NCI-H748 (cell line): ENCODE results near the gene SLC30A3.
"Not testable (repeated sequence)": the region's sequence is repeated elsewhere in the genome, so short reads cannot be mapped to it uniquely, and the experiment has no call there.

Experiments used
- DNase-seq: peaks from one replicate; lab custom pipeline; 2025; ENCODE audit not compliant: unreplicated experiment; lab: John Stamatoyannopoulos, UW

The SLC30A3 gene, protein sequence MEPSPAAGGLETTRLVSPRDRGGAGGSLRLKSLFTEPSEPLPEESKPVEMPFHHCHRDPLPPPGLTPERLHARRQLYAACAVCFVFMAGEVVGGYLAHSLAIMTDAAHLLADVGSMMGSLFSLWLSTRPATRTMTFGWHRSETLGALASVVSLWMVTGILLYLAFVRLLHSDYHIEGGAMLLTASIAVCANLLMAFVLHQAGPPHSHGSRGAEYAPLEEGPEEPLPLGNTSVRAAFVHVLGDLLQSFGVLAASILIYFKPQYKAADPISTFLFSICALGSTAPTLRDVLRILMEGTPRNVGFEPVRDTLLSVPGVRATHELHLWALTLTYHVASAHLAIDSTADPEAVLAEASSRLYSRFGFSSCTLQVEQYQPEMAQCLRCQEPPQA

DNA sequence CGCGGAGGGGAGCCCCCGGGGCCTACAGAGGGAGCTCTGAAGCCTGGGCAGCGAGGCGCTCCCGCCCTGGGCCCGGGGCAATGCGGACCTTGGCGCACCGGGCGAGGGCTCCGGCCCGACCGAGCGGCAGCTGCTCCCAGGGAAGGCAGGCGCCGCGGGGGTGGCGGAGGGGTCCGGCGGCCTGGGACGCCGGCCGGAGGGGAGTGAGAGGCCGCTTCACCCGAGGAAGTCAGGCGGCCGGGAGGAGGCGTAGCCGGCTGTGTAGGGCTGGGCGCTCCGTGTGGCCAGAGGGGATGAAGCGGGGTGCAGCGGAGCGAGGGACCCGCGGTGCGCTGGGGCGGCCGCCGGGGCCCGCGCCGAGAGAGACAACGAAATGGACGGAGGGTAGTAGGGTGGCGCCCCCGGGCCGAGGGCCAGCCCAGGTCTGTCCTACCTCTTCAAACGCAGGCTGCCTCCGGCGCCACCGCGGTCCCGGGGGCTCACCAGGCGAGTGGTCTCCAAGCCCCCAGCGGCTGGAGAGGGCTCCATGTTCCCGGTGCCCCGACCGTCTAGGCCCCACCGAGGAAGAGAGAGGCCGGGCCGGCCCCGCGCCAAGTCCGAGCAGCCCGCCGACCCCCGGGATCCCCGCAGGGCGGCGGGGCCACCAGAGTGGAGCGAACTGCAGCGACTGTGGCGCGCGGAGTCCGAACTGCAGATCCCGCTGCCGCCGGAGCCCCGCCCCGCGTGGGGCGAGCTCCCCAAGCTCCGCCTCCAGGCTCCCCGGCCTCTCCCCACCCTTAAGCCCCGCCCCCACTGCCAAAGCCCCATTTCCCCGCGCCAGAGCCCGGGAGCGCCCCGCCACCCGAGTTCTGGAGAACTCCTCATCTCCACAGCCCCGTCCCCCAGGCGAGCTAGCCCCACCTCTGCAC is at the start of gene SLC30A3:
SLC30A3 (minus strand) TSS at position 669 of the 908 bp plus-strand sequence; CDS start at position 528, 141 bp downstream.
- DNase-seq, result peak; percentile 68

DNA sequence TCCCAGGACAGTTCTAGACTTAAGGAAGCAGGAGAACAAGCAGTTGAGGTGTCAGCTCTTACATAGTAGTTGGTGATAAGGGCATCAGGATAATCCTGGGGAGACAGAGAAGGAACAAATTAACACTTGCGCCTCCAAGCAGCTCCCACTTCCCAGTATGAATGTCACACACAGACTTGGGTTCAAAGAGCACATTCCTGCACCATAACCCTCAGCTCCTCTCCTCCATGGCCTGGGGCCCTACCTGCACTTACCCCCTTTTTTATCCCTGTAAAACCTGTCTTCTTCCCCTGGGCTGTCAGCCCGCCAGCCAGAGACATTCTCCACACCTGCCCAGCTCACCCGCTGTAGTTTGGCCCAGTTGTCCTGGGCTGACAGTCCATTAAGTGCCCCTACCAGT is 49.3 kb upstream of the SLC30A3 start:
- no peak for DNase-seq

DNA sequence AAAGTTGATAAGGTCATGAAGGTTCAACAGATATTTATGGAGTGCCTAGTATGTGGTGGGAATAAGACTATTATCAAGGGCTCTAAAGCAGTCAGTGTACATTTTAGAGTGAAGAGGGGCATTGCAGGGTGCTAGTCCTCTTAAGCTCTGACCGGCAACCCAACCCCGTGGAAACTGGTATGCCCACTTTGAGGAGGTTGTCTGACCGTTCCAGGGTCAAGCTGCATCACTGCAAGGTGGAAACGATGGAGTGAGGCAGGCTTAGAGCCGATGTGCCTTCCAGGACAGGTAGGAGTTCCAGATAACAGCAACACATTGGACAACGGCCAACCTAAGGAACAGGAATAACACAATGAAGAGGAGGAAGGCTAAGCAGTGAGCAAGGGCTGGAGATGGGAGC is 46.8 kb upstream of the SLC30A3 start:
- no peak for DNase-seq

DNA sequence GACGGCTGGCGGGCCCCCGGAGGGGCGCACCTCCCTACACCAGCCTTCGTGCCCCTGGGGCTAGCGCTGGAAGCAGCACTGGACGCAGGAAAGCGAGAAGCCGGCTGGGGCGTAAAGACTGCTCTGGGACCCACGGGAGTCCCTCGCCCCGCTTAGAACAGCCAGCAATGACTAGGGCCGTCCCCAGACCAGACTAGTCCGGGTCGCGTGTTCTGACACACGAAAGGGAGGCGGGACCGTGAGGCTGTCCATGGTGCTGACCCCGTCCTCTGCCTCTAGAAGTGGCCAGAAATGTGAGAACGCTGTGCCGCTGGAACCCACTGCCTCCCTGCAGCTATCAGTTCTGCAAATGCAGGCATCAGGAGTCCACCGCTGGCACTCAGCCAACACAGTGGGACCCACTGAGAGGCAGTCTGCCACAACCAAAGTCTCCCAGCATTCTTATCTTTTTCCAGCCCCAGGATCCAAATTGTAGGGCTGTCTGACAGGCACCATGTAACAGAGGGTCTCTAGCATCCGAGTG is 45.6 kb upstream of the SLC30A3 start, which contains the start of gene UCN:
UCN (minus strand) TSS at position 87 of the 523 bp plus-strand sequence. CDS start 550 bp downstream, outside the sequence.
- DNase-seq, result peak; percentile 64

DNA sequence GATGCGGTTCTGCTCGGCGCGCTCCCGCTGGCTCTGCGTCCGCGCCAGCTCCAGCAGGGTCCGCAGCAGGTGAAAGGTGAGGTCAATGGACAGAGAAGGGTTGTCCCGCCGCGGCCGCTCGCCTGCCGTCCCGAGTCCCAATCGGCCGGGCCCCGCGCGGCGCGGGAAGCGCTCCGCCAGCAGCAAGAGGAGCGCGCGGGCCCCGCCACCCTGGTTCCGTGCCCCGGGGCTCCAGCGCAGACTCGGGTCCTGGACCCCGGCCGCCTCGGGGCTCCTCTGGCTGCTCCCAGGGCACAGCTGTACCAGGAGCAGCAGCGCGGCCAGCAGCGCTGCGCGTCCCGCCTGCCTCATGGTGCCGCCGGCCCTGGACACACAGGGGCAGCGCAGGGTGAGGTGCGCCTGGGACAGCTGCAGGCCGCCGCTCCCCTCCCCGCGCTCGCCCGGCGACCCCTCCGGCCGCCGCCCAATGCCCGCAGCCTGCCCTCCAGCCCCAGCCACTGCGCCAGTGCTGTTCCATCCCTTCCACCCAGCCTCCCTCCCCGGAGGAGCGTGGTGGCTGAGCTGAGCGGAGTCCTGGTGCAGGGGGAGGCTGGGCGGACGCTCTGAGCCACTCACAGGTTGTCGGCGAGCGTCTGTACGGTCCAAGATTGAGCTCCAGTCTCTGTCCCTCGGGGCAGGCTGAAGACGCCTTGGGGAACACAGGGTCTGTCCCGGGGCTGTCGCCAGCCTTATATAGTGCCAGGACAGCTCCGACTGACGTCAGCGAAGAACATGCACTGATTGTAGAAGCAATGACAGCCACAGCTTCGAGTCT is 44.9 kb upstream of the SLC30A3 start:
- peak; percentile 29 for DNase-seq

DNA sequence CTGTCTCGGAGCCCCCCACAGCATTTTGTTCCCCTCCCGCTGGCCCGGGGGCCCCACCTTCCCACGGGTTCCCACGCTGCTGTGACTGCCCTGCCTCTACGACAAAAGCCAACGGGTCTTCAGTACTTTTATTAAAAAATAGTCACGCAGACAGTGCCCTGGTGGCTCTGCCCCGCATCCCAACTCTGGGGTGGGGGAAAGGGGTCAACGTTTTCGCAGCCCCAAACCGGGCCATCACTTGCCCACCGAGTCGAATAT is 44.4 kb upstream of the SLC30A3 start:
- no peak for DNase-seq

DNA sequence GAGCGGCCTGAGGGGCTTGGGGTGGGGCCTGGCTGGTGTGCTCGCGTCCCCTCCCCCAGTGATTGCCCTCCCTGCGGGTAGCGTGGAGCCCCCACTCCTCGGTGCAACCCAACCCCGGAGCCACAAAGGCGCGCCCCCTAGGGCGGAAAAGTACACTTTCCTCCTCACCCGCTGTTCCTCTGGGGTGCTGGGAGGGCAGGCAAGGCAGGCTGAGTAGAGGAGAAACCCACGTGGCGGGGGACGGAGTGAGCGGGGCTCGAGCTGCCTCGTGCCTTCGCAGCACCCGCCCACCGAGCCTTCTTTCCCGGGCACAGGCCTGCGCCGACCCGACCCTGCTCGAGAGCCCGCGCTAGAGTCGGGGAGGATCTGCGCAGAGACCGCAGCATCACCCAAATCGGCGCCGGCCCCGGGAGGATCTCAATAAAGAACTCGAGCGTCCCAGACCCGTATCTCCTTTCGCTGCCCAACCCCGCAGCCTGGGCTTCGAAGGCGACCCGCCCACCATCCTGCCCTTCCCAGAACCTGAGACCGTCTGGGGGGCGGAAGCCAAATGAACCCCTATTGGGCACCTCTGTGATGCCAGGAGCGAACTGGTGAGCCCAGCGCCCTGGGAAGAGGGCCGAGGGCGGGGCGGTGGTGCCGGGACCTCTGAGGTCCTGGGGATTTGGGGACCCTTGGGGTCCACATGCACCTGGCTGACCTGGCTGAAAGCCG is 43.9 kb upstream of the SLC30A3 start:
- DNase-seq, result peak; percentile 38

DNA sequence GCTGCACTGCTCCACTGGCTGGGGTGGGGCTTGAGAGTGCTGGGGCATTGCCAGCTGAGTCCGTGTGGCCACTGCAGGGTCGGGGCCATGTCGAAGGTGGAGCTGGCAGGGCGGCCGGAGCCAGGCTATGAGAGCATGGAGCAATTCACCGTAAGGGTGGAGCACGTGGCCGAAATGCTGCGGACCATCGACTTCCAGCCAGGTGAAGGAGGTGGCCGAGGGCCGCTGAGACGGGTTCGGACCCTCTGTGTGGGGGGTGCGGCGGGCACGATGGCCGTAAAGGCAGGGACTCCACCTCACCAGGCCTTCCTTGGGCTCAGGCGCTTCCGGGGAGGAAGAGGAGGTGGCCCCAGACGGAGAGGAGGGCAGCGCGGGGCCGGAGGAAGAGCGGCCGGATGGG is 43.3 kb upstream of the SLC30A3 start:
- no peak for DNase-seq

DNA sequence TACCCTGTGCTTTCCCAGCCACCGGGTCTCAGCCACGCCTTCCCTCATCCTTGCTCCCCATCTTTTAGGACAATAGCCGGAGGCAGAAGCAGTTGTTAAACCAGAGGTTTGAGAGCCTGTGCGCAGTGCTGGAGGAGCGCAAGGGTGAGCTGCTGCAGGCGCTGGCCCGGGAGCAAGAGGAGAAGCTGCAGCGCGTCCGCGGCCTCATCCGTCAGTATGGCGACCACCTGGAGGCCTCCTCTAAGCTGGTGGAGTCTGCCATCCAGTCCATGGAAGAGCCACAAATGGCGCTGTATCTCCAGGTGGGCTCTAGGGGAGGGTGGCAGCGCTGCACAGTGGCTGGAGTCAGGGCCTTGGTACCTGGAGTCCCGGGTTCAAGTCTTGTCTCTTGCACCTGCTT is 42.7 kb upstream of the SLC30A3 start:
- DNase-seq, result no peak

DNA sequence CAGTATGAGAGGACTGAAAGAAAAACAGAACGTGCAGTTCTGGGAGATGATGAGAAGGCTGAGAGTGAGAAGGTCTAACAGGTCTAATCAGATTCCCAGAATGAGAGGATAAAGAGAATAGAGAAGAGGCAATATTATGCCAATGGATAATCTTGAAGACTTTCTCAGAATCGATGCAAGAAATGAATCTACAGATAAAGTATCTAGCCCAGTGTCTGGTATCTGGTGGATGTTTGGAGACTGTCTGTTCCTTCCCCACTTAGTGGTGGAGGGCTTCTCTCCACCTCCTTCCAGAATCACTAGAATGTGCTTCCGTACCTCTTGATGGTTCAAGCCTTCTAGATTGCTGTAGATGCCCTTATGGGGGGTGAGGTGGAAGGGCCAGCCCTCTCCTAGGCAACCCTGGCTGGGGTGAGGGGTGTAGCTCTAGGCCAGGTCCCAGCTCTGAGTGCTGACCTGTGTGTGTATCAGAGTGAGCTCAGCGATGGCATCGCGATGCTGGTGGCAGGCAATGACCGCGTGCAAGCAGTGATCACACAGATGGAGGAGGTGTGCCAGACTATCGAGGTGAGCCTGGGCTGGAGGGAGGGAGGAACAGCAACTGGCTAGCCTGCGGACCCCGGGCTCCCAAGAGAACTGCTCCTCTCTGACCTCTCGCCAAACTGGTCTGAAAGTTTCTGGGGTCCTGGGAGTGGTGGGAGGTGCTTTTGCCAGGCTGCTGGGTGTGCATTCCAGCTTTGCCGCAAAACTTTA is 41.8 kb upstream of the SLC30A3 start:
- no peak for DNase-seq

DNA sequence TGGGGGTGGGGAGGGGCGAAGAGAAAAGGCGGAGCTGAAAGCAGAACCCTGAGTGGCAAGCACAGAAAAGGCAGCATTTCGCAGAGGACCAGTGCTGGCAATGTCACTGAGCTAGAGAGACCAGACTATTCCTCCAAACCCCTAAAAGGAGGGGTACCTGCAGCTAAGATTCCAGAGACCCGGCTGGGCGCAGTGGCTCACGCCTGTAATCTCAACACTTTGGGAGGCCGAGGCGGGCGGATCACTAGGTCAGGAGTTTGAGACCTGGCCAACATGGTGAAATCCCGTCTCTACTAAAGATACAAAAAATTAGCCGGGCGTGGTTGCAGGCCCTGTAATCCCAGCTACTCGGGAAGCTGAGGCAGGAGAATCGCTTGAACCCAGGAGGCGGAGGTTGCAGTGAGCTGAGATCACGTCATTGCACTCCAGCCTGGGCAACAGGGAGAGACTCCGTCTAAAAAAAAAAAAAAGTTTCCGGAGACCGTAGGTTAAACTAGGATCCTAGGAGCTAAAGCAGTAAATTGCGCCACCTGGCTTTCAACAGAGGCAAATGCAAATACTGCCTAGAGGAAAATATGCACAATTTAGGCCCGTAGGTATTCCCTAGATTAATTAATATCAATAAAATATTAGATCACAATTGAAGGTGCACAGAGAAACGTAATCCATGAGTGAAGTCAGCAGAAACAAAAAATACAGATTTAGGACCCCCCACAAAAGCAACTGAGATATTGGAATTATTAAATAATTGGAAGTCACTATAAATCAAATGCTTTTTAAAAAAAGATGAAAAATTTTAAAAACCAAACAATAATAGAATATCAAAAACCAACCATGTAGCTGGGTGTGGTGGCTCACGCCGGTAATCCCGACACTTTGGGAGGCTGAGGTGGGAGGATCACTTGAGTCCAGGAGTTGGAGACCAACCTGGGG is 40.5 kb upstream of the SLC30A3 start:
- DNase-seq, result peak; percentile 83

DNA sequence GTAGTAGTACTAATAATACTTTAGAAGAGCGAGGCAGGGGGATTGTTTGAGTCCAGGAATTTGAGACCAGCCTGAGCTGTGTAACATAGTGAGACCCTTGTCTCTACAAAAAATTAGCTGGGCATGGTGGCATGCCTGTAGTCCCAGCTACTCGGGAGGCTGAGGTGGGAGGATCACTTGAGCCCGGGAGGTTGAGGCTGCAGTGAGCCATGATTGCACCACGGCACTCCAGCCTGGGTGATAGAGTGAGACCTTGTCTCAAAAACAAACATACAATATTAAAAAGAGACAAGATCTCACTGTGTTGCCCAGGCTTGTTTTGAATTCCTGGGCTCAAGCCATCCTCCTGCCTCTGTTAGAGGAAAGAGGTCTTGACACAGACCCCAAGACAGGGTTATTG is 37.8 kb upstream of the SLC30A3 start:
- DNase-seq, result not testable (repeated sequence)

DNA sequence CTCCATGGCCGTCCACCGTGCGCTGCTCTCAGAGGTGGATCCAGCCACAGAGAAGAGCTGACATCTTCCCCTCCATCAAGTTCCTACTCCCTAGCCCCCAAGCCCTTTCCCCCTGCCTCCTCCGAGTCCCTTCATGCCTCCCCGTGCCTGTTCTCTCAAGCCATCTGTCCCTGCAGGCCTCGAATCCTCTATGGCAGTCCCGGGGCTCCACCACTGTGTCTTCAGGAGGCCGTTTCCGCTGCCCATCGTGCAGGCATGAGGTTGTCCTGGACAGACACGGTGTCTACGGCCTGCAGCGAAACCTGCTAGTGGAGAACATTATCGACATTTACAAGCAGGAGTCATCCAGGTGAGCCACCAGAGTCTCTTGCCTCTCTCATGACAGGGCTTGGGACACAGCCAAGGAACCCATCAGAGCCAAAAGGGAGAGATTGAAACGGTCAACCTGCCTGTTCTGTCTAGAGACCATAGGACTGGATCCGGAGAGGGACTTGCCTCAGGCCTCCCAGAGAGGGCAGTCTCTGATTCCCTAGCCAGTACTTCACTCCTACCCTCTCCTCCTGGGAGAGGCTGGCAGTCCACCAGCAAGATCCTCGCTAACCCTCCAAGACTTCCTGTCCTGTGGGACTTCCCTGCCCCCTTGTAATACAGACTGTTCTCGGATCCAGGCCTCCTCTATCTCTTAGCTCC is 35.7 kb upstream of the SLC30A3 start:
- no peak for DNase-seq

DNA sequence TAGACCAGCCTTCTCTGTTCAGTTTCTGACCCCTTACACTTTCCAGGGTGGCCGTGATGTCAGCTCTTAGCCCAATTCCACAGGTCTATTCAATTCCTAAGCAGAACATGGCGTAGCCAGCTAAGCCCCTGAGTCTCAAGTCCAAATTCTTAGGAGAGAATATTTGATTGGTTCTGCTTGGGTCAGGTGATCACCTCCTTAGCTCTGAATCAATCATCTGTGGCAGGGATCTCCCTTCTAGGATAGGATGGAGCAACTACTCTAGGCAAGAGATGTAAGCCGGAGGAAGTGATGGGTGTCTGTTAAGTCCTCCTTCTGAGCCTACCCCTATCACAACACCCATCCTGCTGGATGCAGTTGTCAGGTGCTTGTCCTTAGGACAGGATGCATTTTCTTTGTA is 34.3 kb upstream of the SLC30A3 start:
- no peak for DNase-seq

DNA sequence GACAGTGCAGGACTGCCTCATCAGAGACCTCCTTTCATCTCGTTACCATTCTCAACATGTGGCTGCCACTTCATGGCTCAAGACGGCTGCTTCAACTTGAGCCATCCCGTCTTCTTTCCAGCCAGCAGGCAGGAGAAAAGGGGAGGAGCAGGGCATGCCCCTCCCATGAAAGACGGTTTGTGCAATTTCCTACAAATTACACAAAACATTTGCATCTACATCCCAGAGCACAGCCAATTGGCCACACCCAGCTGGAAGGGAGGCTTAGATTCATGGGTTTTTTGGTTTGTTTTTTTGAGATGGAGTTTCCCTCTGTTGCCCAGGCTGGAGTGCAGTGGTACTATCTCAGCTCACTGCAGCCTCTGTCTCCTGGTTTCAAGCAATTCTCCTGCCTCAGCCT is 33.6 kb upstream of the SLC30A3 start:
- DNase-seq, result no peak

DNA sequence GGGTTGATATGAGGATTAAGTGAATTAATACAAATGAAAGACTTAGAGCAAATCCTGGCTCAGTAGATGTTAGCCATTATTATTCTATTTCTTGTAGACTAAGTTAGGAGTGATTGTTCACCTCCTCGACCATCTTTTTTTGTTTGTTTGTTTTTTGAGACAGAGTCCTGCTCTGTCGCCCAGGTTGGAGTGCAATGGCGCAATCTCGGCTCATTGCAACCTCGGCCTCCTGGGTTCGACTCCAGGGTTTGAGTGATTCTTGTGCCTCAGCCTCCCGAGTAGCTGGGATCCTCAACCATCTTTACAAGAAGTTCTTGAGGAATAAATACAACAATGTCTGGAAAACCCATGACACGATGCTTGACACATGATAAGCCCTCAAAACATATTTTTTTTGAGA is 32.1 kb upstream of the SLC30A3 start:
- DNase-seq, result no peak

DNA sequence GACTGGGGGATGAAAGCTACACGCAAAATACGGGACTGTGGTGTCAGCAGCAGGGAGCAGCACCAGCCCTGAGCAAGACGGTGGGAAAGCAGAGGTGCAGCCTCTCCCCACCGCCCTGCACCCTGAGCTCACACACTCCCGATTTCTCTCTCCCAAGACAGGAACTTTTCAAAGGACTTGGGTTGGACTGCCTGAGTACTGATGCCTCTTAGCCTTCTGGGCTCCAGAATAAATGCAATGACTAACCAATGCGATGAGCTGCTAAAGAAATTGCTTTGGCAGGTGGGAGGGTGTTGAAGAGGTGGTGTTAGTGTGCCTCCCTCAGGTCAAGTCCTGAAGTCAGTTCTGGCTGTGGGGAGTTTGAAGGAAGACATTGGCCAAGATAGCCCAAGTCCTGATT is 29.0 kb upstream of the SLC30A3 start:
- DNase-seq, result no peak

DNA sequence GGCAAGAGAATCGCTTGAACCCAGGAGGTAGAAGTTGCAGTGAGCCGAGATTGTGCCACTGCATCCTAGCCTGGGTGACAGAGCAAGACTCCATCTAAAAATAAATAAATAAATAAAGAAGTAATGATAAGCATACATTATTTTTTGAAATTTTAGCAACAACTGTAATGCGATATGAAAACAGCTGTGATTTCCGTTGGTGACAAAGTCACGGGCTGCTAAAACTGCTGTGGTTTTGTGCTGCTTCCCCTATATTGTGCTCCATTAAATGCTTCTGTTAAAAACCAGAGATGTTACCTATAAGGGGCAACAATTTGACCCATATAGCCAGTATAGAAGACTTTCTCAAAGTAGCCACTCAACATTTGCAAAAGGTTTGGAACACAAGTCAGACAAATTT is 27.7 kb upstream of the SLC30A3 start:
- DNase-seq, result no peak
